C4-2B (cell line): Measurements from ENCODE around the gene TRAF1.

Source experiments
- ZFX ChIP-seq: fragments of 450-650 bp; IDR thresholded peaks from 2 replicates; pipeline ENCODE4 v1.6.1; 2017
- TF ChIP-seq, protein P1 (sequence below): fragments of 450-650 bp; conservative IDR thresholded peaks from 2 replicates; pipeline ENCODE4 v1.5.1; 2017; ENCODE audit warnings: mild to moderate bottlenecking

DNA sequence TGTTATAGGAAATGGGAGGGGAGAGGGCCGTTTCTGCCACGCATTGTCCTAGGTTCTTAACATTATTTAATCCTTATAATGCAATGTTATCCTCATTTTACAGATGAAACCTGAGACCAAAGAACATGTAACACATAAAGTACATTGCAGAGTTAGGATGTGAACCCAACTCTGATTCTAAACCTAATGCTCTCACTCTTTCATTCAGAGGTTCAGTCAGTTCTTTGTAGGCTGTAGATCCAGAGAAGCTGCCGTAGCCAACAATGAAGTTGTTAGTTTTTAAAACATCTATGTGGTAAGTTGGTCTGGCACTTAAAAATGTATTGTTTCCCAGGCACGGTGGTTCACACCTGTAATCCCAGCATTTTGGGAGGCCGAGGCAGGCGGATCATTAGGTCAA, 73.4 kb downstream of the TRAF1 start:
- TF ChIP-seq, protein P1, sequence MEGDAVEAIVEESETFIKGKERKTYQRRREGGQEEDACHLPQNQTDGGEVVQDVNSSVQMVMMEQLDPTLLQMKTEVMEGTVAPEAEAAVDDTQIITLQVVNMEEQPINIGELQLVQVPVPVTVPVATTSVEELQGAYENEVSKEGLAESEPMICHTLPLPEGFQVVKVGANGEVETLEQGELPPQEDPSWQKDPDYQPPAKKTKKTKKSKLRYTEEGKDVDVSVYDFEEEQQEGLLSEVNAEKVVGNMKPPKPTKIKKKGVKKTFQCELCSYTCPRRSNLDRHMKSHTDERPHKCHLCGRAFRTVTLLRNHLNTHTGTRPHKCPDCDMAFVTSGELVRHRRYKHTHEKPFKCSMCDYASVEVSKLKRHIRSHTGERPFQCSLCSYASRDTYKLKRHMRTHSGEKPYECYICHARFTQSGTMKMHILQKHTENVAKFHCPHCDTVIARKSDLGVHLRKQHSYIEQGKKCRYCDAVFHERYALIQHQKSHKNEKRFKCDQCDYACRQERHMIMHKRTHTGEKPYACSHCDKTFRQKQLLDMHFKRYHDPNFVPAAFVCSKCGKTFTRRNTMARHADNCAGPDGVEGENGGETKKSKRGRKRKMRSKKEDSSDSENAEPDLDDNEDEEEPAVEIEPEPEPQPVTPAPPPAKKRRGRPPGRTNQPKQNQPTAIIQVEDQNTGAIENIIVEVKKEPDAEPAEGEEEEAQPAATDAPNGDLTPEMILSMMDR, result no peak
- no peak for TF ChIP-seq ZFX
